Breast epithelium (tissue), 3 donors: ENCODE measurements around the gene VASP.

Experiments
- POLR2A ChIP-seq: fragments of 450-650 bp; IDR thresholded peaks from one replicate; pipeline ENCODE4 v1.6.1; 2016; ENCODE audit warnings: antibody characterized with exemption, mild to moderate bottlenecking, moderate library complexity
- TF ChIP-seq, protein P1 (sequence below), 3 donors: fragments of 450-650 bp; IDR thresholded peaks; one replicate each; pipeline ENCODE4 v1.5.1; 2016 to 2017; ENCODE audit warnings: antibody characterized with exemption in 3 of 3, mild to moderate bottlenecking in 3 of 3, moderate library complexity in 3 of 3

DNA sequence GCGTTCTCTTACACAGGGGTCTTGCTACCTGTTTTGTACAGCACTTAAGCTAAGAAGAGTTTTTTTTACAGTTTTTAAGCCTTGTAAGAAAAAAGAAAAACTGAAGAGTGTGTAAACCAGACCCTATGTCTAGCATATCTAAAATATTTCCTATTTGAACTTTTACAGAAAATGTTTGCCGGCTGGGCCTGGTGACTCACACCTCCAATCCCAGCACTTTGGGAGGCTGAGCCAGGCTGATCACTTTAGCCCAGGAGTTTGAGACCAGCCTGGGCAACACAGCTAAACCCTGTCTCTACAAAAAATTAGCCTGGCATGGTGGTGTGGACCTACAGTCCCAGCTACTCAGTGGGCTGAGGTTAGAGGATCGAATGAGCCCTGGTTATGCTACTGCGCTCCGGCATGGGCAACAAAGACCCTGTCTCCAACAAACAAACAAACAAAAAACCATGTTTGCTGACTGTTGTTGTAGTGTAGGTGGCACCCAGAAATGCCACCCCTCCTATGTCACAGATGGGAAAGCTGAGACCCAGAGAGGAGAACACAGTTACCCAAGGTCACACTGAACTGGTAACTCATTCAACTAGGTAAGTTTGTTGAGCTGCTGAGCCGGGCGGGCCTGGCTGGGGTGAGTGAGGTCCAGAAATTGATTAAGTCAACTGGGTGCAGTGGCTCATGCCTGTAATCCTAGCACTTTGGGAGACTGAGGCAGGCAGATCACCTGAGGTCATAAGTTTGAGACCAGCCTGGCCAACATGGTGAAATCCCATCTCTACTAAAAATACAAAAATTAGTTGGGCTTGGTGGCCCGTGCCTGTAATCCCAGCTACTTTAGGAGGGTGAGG is 1.9 kb upstream of the VASP start:
- TF ChIP-seq, protein P1, sequence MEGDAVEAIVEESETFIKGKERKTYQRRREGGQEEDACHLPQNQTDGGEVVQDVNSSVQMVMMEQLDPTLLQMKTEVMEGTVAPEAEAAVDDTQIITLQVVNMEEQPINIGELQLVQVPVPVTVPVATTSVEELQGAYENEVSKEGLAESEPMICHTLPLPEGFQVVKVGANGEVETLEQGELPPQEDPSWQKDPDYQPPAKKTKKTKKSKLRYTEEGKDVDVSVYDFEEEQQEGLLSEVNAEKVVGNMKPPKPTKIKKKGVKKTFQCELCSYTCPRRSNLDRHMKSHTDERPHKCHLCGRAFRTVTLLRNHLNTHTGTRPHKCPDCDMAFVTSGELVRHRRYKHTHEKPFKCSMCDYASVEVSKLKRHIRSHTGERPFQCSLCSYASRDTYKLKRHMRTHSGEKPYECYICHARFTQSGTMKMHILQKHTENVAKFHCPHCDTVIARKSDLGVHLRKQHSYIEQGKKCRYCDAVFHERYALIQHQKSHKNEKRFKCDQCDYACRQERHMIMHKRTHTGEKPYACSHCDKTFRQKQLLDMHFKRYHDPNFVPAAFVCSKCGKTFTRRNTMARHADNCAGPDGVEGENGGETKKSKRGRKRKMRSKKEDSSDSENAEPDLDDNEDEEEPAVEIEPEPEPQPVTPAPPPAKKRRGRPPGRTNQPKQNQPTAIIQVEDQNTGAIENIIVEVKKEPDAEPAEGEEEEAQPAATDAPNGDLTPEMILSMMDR (IDR thresholded peaks at IDR 0.05), result no peak
- no peak for TF ChIP-seq POLR2A
